IPS DF 4.7 (cell line): ENCODE data around the gene CIDEA.

Experiments used
- DNase-seq: peaks from one replicate; pipeline ENCODE4 v3.0.0-alpha.2; 2013; ENCODE audit warnings: low spot score; ENCODE audit errors: extremely low read depth

The CIDEA gene

GRCh38 chr18:12296457-12296856 lies 42.3 kb downstream of the CIDEA start:
- no peak for DNase-seq

DNA sequence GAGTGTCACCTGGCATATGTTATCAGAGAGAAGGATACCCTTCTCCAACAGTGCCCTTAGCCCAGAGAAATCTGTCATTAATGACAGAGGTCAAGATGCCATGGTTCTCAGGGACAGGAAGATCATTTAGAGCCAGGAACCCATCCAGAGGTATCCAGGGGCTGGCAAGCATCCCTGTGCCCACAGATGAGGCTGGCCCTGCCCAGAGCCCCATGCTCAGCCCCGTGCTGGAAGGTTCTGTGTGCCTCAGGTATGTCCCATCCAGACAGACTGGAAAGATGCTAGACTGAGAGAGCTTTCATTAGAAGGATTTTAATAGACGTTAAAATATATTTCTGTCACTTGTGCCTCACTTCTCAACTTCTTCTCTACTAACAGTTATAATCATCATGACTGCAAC lies 45.7 kb downstream of the CIDEA start:
- no peak for DNase-seq

GRCh38 chr18:12301263-12302005 lies 47.3 kb downstream of the CIDEA start:
- DNase-seq: no peak

DNA sequence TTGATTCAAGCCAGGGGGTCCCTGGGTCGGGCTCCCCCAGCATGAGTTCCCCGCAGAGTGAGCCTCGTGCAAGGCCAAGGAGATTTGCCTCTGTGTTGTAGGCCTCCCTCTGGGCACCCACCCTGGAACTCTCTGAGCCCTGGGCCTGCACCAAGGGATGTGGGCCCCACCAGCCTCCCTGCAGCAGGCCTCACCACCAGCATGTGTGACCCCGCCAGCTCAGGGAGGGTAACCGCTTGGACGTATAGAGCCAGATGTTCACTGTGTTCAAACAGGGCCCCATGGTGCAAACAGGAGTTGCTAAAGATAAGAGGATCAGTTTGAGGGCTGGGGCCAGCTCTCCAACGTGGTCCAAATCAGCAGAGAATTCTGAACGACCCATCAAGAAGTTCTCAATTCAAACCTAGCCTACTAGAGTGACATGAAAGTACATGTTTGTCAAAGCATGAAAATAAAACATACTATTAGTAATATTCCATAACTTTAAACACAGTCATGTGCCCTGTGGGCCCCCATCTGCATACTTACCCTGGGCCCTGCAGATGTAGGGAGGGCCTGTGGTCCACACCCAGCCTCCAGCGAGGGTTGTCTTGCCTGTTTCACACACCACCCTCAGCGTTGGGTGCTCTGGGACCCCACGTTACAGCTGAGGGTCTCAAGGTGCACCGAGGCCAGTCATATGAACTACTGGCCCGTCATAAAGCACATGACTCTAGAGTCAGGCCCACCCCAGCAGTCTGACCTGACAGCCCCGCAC lies 48.4 kb downstream of the CIDEA start:
- no peak for DNase-seq

GRCh38 chr18:12304351-12305210 lies 50.4 kb downstream of the CIDEA start:
- DNase-seq: no peak

- DNase-seq: no peak
These were observed 51.0 kb downstream of the CIDEA start for GRCh38 chr18:12305211-12305610.

GRCh38 chr18:12305930-12306629 lies 51.9 kb downstream of the CIDEA start:
- no peak for DNase-seq

GRCh38 chr18:12306752-12307700 lies 52.9 kb downstream of the CIDEA start:
- DNase-seq: no peak

GRCh38 chr18:12307701-12308385 lies 53.7 kb downstream of the CIDEA start, which contains the start of gene TUBB6:
TSS of gene TUBB6 (plus strand) at chr18:12308241. CDS start at chr18:12308293, 52 bp downstream.
- no peak for DNase-seq

GRCh38 chr18:12308386-12309100 lies 54.4 kb downstream of the CIDEA start:
- DNase-seq: no peak

DNA sequence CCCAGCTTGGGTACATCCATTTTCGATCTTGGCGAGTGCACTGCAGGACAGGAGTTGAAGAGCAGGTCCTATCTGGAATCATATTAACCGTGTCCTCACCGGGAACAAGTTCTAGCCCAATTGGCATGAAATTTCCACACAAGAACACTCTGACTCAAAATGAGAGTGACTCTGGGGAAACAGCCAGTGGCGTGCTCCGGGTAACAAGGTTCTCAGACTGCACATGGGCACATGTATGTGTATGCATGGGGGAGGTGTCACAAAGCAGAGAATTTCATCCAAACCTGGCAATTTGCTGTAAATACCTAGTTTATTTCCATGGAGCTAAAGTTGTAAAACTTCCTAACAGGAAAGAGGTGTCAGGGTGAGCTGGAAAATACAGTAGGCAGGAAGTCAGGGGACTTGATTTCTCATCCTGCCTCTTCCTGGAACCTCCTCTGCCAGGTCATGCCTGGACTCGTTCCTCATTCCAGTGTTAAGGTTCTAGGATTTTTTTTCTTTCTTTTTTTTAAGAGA lies 55.6 kb downstream of the CIDEA start:
- DNase-seq: no peak

GRCh38 chr18:12310762-12311161 lies 56.6 kb downstream of the CIDEA start:
- DNase-seq: no peak

- no peak for DNase-seq
These were observed 58.8 kb downstream of the CIDEA start for GRCh38 chr18:12312976-12313375.

DNA sequence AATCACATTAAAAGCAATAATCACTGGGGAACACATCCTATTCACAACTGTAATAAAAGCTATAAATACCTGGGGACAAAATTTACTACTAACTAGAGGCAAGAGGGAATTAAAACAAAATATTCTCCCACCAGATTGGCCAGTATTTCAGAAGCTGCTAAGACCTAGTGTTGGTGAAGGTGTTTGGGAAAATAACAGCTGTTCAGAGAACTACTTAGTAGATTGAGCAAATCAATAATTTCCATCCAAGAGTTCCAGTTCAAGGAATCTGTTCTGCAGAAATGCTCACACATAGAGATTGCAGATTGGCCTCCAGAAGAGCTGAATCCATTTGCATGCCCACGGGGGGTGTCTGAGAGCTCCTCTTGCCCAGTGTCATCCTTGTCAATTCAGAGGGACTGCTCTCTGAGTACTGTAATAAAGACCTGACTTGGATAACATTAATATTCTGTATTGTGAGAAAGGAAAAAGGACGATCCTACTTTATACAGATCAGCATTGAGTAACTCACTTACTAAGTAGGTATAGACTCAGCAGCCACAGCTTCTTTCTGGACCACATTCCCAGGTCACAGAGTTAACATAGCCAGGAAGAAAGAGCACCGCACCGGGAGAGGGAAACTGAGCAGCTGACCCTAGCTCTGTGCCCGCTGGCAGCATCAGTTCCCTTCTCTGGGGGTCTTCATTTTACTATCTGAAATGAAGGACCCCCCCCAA lies 59.5 kb downstream of the CIDEA start:
- no peak for DNase-seq

GRCh38 chr18:12314591-12315305 lies 60.6 kb downstream of the CIDEA start:
- DNase-seq: no peak

DNA sequence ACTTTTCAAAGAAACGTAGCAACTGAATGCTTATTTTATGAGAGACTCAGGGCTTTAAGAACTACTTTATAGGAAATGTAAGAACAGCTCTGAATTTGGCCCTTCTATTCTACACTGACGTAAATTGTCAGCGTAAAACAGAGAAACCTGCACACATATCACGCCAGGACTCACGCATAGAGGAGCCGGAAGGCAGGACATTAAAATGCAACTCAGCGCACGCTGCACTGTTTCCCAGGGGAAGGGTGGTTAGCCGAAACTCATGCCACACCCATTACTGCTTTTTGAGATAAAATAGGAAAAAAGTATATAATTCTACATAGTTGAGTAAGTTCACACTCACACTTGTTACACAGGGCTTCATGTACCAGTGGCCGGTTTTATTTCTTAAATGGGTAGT lies 61.3 kb downstream of the CIDEA start:
- DNase-seq: no peak

DNA sequence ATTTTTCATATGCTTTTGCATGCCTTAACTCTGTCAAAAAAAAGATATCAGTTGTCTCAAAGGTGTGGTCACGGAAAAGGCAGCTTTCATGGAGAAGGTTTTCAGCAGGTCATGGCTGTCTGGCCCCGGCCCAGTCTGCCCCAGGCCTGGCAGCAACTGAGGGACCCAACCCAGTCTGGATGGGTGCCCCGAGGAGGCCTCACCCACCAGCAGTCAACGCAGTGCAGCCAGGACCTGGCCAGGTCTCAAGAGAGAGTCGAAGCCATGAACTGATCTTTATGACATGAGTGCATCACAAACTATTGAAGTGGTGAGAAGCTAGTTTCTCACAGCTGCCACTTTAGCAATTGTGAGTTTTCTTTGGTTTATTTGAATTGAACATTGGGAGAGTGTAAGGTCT lies 61.8 kb downstream of the CIDEA start:
- no peak for DNase-seq
